ENCODE measurements around the gene RNU1-4. TPM values are rescaled to one million over a fixed set of nuclear protein-coding genes. Genes with fewer than 3 reads are reported as not detected.
"Not testable (repeated sequence)": the region's sequence is repeated elsewhere in the genome, so short reads cannot be mapped to it uniquely, and the experiment has no call there.

The RNU1-4 gene
- total RNA-seq, 2 experiments from 2014 or later: 922 to 3,744 TPM

GRCh38 chr1:16759650-16760455 is 19.5 kb downstream of the RNU1-4 start:
- H3K9me3 Mint-ChIP-seq (ENCODE audit: low read depth); H3K4me3 Mint-ChIP-seq; DNase-seq; CTCF ChIA-PET; H3K27ac Mint-ChIP-seq; H3K4me1 Mint-ChIP-seq; H3K36me3 Mint-ChIP-seq: not testable (repeated sequence)
- H3K27me3 Mint-ChIP-seq: peaks cover 16% of the 10 kb centered on the region
- peak; percentile 29 for ATAC-seq

GRCh38 chr1:16760456-16760765 is 20.1 kb downstream of the RNU1-4 start:
- H3K27me3 Mint-ChIP-seq: peaks cover 22% of the 10 kb centered on the region
- H3K9me3 Mint-ChIP-seq (ENCODE audit: low read depth); H3K27ac Mint-ChIP-seq; DNase-seq; H3K36me3 Mint-ChIP-seq; H3K4me3 Mint-ChIP-seq; CTCF ChIA-PET; H3K4me1 Mint-ChIP-seq; ATAC-seq: not testable (repeated sequence)

- peaks cover 19% of the 10 kb centered on the region for H3K27me3 Mint-ChIP-seq
- ATAC-seq; H3K27ac Mint-ChIP-seq; DNase-seq; H3K4me3 Mint-ChIP-seq; H3K36me3 Mint-ChIP-seq; CTCF ChIA-PET; H3K9me3 Mint-ChIP-seq (ENCODE audit: low read depth); H3K4me1 Mint-ChIP-seq: not testable (repeated sequence)
Measured at GRCh38 chr1:16760801-16761200, 20.5 kb downstream of the RNU1-4 start.

GRCh38 chr1:16764248-16764819 is 24.0 kb downstream of the RNU1-4 start:
- CTCF ChIA-PET; DNase-seq; H3K27ac Mint-ChIP-seq; H3K36me3 Mint-ChIP-seq; H3K4me3 Mint-ChIP-seq; H3K9me3 Mint-ChIP-seq (ENCODE audit: low read depth); ATAC-seq; H3K4me1 Mint-ChIP-seq: not testable (repeated sequence)
- H3K27me3 Mint-ChIP-seq: peaks cover 20% of the 10 kb centered on the region

- H3K27ac Mint-ChIP-seq; H3K4me1 Mint-ChIP-seq; ATAC-seq; H3K4me3 Mint-ChIP-seq; CTCF ChIA-PET; H3K9me3 Mint-ChIP-seq (ENCODE audit: low read depth); DNase-seq; H3K36me3 Mint-ChIP-seq: not testable (repeated sequence)
- H3K27me3 Mint-ChIP-seq: peaks cover 21% of the 10 kb centered on the region
Measured at GRCh38 chr1:16764820-16765655, 24.7 kb downstream of the RNU1-4 start.

- H3K4me3 Mint-ChIP-seq; CTCF ChIA-PET; H3K9me3 Mint-ChIP-seq (ENCODE audit: low read depth); DNase-seq; H3K27ac Mint-ChIP-seq; ATAC-seq; H3K36me3 Mint-ChIP-seq; H3K4me1 Mint-ChIP-seq: not testable (repeated sequence)
- H3K27me3 Mint-ChIP-seq: peaks cover 26% of the 10 kb centered on the region
Measured at GRCh38 chr1:16765731-16766605, 25.7 kb downstream of the RNU1-4 start.

- DNase-seq; ATAC-seq; H3K36me3 Mint-ChIP-seq; H3K4me3 Mint-ChIP-seq; CTCF ChIA-PET; H3K4me1 Mint-ChIP-seq; H3K9me3 Mint-ChIP-seq (ENCODE audit: low read depth); H3K27ac Mint-ChIP-seq: not testable (repeated sequence)
- H3K27me3 Mint-ChIP-seq: peaks cover 28% of the 10 kb centered on the region
Measured at GRCh38 chr1:16766689-16767256, 26.5 kb downstream of the RNU1-4 start.

GRCh38 chr1:16770139-16770759 is 29.9 kb downstream of the RNU1-4 start:
- CTCF ChIA-PET; H3K27ac Mint-ChIP-seq; H3K4me3 Mint-ChIP-seq; H3K4me1 Mint-ChIP-seq; H3K9me3 Mint-ChIP-seq (ENCODE audit: low read depth); H3K36me3 Mint-ChIP-seq; ATAC-seq; DNase-seq: not testable (repeated sequence)
- peaks cover 37% of the 10 kb centered on the region for H3K27me3 Mint-ChIP-seq

- H3K27ac Mint-ChIP-seq; H3K4me1 Mint-ChIP-seq; CTCF ChIA-PET; H3K9me3 Mint-ChIP-seq (ENCODE audit: low read depth); H3K36me3 Mint-ChIP-seq; ATAC-seq; DNase-seq; H3K4me3 Mint-ChIP-seq: not testable (repeated sequence)
- peaks cover 35% of the 10 kb centered on the region for H3K27me3 Mint-ChIP-seq
Measured at GRCh38 chr1:16770896-16771446, 30.7 kb downstream of the RNU1-4 start.

- CTCF ChIA-PET; H3K4me3 Mint-ChIP-seq; H3K9me3 Mint-ChIP-seq (ENCODE audit: low read depth); H3K4me1 Mint-ChIP-seq; H3K36me3 Mint-ChIP-seq; ATAC-seq; H3K27ac Mint-ChIP-seq; DNase-seq: not testable (repeated sequence)
- peaks cover 28% of the 10 kb centered on the region for H3K27me3 Mint-ChIP-seq
Measured at GRCh38 chr1:16772275-16773204, 32.2 kb downstream of the RNU1-4 start.

- peaks cover 34% of the 10 kb centered on the region for H3K27me3 Mint-ChIP-seq
- H3K27ac Mint-ChIP-seq; H3K4me3 Mint-ChIP-seq; DNase-seq; H3K4me1 Mint-ChIP-seq; H3K36me3 Mint-ChIP-seq; CTCF ChIA-PET; ATAC-seq; H3K9me3 Mint-ChIP-seq (ENCODE audit: low read depth): not testable (repeated sequence)
Measured at GRCh38 chr1:16773205-16773596, 32.9 kb downstream of the RNU1-4 start.

- DNase-seq; H3K36me3 Mint-ChIP-seq; H3K9me3 Mint-ChIP-seq (ENCODE audit: low read depth); H3K4me3 Mint-ChIP-seq; H3K27ac Mint-ChIP-seq; ATAC-seq; H3K4me1 Mint-ChIP-seq; CTCF ChIA-PET: not testable (repeated sequence)
- peaks cover 34% of the 10 kb centered on the region for H3K27me3 Mint-ChIP-seq
Measured at GRCh38 chr1:16773723-16774122, 33.4 kb downstream of the RNU1-4 start.

Data from activated CD8-positive, alpha-beta memory T cell treated with anti-CD3 and anti-CD28 coated beads, Interleukin-2, amount 10 ng/mL, durations not matched to agents 7 days and 5 days (primary cell).